Measurements from ENCODE around the gene CCDC15.

CCDC15 gene

GRCh38 chr11:124953753-124954589 is at the start of gene CCDC15:
CCDC15 (plus strand) TSS chr11:124954202; CDS start chr11:124954733, 531 bp downstream.
- peak; percentile 100 for FAIRE-seq
- DNase-seq (ENCODE audit: insufficient read length, low spot score) = peak; percentile 72

DNA sequence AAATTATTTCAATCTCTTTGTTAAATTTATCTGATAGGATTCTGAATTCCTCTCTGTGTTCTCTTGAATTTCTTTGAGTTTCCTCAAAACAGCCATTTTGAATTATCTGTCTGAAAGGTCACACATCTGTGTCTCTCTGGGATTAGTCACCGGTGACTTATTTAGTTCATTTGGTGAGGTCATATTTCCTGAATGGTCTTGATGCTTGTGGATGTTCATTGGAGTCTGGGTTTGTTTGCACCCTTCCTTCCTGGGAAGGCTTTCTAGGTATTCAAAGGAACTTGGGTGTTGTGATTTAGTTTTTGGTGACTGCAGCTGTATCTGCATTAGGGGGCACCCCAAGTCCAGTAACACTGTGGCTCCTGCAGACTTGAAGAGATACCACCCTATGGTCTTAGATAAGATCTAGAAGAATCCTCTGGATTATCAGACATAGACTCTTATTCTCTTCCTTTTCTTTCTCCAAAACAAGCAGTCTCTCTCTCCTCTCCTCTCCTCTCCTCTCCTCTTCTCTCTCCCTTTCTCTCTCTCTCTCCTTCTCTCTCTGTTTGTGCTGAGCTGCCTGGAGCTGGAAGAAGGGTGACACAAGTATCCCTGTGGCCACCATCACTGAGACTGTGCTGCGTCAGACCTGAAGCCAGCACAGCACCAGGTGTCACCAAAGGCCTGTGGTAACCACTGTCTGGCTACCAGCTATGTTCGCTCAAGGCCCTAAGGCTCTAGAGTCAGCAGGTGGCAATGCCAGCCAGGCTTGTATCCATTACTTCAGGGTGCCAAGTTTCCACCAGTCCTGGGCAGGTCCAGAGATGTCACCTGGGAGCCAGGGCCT is 38.2 kb upstream of the CCDC15 start:
- no peak for DNase-seq (ENCODE audit: insufficient read length, low spot score)
- no peak for FAIRE-seq

DNA sequence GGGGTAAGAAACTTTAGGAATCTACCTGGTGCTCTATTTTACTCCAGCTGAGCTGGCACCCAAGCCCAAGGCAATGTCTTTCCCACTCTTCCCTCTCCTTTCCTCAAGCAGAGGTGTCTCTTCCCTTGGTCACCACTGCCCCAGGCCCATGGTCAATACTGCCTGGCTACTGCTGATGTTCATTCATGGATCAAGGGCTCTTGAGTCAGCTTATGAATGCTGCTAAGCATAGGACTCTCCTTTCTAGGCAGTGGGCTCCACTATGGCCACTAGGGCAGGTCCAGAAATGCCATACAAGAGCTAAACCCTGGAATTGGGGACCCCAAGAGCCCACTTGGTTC is 37.7 kb upstream of the CCDC15 start:
- FAIRE-seq = no peak
- DNase-seq (ENCODE audit: insufficient read length, low spot score) = no peak

- DNase-seq (ENCODE audit: insufficient read length, low spot score) (no peak), FAIRE-seq (no peak)
These were observed 36.8 kb upstream of the CCDC15 start for GRCh38 chr11:124917115-124917637.

- no peak for FAIRE-seq
- DNase-seq (ENCODE audit: insufficient read length, low spot score) = no peak
These were observed 35.1 kb upstream of the CCDC15 start, which contains the start of gene HEPN1 for GRCh38 chr11:124918950-124919349. HEPN1 (plus strand) TSS chr11:124919250.

DNA sequence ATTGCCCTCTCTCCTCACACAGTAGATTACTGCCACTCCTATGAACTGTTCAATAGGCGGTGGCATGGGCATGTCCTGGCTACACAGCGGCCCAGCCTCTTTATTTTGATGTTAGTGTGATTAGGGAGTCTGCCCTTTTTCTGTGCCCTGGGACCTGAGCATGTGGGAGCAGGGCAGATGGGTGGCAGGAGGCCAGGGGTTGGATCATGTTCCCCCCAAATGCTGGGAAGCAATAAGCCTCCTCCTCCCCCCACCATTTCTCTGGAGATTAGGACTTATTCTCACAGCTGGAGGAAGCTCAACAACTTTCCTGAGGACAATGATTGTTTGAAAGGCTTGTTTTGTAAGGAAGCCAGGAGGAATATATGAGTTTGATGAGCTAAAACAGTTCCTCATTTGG is 34.1 kb upstream of the CCDC15 start:
- FAIRE-seq = no peak
- DNase-seq (ENCODE audit: insufficient read length, low spot score) = no peak

DNA sequence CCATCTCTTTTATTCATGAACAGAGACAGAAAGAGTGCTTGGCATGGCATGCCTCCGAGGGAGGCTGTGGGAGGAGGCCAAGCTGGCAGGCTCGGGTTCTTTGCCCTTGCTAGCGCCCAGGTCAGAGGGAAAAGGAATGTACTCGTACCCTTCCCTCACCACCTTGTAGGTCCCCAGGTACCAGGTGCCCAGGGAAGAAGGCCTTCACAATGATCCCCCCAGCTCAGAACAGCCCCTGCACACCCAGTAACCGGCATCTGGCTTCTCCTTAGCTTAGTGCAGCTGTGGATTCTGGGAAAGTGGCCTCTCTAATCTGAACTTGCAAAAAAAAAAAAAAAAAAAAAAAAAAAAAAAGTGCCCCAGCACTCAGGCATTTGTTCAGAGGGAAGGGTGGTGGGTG is 33.6 kb upstream of the CCDC15 start:
- no peak for FAIRE-seq
- DNase-seq (ENCODE audit: insufficient read length, low spot score) = no peak

GRCh38 chr11:124920870-124921609 is 33.0 kb upstream of the CCDC15 start:
- DNase-seq (ENCODE audit: insufficient read length, low spot score) = peak; percentile 40
- no peak for FAIRE-seq

DNA sequence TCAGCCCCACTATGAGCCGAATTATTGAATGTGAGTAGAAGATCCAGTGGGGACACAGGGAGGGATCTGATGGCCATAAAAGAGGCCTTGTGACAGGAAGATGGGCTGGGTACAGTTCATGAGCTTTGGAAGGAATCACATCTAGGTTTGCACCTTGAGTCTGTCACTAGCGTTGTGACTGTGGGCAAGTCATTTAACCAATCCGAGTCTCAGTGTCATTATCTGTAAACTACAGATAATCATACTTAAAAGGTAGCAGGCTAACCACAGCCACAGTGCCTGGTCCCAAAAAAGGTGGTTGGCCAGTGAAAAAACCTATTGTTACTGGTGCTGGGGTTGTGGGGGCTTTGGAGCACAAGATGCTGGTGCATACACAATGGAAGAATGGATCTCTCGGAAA is 31.2 kb upstream of the CCDC15 start:
- FAIRE-seq = no peak

DNA sequence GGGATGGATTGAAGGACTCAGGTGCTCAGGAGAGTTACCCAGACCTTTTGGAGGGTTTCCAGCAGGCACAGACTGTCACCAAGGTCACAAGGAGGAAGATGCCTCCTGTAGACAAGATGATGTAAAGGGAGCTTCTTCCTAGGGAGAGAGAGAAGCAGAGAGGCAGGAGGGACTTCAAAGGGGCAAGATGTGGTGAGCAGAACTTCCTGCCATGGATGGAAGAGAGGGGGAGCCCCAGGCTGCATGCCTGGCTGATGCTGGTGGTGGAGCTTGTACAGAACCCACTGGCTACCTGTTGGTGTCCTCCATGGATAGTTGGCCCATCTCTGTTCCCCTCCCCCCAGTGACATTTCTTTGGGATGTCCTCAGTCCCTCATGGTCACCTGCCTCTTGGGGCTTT is 30.7 kb upstream of the CCDC15 start:
- FAIRE-seq (no peak), DNase-seq (ENCODE audit: insufficient read length, low spot score) (no peak)

More for the DNA sequence above, 31.2 kb upstream of the CCDC15 start:
- no peak for DNase-seq (ENCODE audit: insufficient read length, low spot score)

GRCh38 chr11:124928942-124929665 is 24.9 kb upstream of the CCDC15 start:
- DNase-seq (ENCODE audit: insufficient read length, low spot score) (no peak), FAIRE-seq (no peak)

GRCh38 chr11:124930799-124931198 is 23.2 kb upstream of the CCDC15 start:
- no peak for FAIRE-seq
- DNase-seq (ENCODE audit: insufficient read length, low spot score) = no peak

- FAIRE-seq (no peak), DNase-seq (ENCODE audit: insufficient read length, low spot score) (no peak)
These were observed 19.0 kb upstream of the CCDC15 start for GRCh38 chr11:124934862-124935547.

DNA sequence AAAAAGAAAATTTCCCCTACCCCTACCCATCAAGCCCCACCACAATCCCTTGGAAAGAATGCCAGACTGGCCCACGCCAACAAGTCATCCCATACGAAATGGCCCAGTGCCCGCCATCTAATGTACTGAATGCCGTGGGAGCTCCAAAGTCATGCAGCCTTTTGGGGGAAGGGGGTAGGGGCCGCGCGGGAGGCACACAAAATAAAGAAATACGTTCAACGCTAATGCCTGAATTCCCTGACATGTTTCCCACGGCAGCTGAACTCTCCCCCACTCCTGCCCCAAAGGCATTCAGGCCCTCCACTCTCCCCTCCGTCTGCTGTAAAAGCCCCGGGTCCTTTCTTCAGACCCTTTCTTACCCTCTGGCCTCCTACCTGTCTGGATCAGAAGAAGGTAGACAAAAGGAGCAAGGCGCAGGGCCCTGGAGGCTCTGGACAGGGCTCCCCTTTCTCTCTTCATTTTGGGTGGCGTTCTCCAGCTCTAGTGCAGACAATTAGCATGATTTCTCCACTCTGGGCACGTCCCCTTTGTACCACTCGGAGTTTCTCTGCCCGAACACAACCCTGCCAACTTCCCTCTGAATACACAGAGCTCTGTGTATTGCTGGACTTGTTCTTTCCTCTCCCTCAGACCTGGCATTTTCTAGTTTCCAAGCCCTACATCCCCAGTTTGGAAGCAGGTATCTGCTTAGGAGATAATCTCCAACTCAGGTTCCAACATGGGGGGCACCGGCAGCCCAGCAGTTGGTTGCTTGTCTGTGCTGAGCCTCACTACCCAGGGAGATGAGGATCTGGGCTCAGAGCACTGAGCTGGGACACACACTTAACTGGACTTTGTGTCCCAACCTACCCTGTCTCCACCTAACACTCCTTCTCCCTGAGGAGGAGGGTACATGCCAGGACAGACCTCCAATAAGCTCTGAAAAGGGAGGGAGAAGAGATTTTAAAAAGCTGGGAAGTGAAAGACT is 18.2 kb upstream of the CCDC15 start, which contains the start of gene HEPACAM:
Gene HEPACAM, minus strand, starts transcription at position 500 of the 967 bp plus-strand sequence. Its CDS starts 41 bp downstream, at position 459.
- FAIRE-seq = no peak

GRCh38 chr11:124937336-124937935 is 16.6 kb upstream of the CCDC15 start:
- no peak for DNase-seq (ENCODE audit: insufficient read length, low spot score)
- FAIRE-seq = no peak

More for the DNA sequence above, 18.2 kb upstream of the CCDC15 start, which contains the start of gene HEPACAM:
- DNase-seq (ENCODE audit: insufficient read length, low spot score) = no peak

GRCh38 chr11:124938206-124938765 is 15.7 kb upstream of the CCDC15 start:
- no peak for DNase-seq (ENCODE audit: insufficient read length, low spot score)
- FAIRE-seq = no peak

DNA sequence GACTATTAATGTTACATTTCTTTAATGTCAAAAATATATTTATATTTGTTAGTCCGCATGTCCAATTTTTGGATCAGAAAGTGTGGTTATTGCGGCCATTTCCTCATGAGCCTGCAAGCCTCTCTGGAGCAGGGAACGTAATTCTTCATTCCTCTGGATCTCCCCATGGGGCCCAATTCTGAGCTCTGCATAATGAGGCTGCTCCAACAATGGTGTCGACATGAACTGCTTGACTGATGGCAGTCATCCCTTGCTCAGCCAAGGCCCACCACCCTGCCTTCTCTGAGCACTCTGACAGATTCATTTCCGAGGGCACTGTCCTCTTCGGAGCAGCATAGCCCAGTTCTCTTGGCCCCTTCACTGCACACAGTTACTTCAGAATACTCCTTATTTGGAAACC is 15.0 kb upstream of the CCDC15 start:
- DNase-seq (ENCODE audit: insufficient read length, low spot score) (no peak), FAIRE-seq (no peak)

DNA sequence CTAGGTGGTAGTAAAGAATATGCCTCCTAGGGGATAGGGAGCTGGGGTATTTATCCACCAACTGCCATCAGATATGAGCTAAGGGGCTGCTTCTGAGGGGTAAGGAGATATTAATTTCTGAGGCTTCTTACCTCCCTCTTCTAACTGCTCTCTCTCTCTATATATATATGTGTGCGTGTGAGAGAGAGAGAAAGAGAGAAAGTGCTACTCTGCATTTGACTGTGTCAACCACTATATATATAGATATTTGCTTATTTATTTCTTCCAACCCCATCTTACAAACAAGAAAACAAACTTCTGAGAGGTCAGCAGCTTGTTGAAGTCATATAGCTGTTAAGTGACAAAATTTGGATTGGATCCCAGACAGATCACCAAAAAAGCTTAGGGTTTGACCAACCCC is 12.3 kb upstream of the CCDC15 start:
- no peak for FAIRE-seq
- DNase-seq (ENCODE audit: insufficient read length, low spot score) = no peak
